Fibroblast of skin of left biceps (primary cell): ENCODE data around the gene IKBKG.
"Not testable (repeated sequence)": the region's sequence is repeated elsewhere in the genome, so short reads cannot be mapped to it uniquely, and the experiment has no call there.

ENCODE experiments used
- DNase-seq, 2 experiments: peaks; one replicate each; pipeline ENCODE4 v3.0.0-alpha.2; 2013; ENCODE audit warnings: low read depth in 2 of 2

IKBKG gene

GRCh38 chrX:154526901-154527675, 20.3 kb upstream of the IKBKG start:
- peak; percentile 40 to 42 for DNase-seq

DNA sequence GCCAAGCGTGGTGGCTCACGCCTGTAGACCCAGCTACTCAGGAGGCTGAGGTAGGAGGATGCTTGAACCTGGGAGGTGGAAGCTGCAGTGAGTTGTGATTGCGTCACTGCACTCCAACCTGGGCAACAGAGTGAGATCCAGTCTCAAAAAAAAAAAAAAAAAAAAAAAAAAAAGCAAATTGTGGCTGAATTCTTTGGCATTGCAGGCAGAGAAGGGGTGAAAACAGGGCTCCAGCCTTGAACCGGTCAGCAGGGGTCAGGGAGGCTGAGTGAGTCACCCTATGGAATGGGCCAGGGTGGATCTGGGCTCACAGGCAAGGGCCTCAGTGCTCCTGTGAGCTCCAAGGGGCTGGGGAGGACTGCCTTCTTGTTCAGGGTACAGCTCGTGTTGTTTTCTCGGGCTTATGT, 18.2 kb upstream of the IKBKG start:
- DNase-seq, result no peak

- DNase-seq, result no peak
Measured at GRCh38 chrX:154530286-154530685, 17.1 kb upstream of the IKBKG start.

DNA sequence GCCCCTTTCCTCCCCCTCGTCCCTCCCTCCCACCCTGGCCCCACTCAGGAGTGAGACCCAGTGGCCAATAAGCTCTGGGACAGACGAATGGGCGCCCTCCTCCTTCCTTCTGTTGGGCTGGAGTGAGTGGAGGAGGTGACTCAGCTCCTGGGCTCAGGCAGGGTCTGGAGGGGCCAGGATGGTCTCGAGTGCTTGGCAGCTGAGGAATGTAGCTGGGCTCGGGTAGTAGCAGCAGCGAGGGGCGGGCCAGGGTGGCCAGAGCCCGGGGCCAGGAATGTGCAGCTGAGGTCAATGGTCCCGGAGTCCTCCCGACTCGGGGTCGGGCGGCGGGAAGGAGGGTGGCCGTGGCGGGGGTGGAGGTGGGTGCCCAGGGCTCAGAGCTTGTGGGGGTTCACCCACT, 15.8 kb upstream of the IKBKG start:
- DNase-seq, result no peak

DNA sequence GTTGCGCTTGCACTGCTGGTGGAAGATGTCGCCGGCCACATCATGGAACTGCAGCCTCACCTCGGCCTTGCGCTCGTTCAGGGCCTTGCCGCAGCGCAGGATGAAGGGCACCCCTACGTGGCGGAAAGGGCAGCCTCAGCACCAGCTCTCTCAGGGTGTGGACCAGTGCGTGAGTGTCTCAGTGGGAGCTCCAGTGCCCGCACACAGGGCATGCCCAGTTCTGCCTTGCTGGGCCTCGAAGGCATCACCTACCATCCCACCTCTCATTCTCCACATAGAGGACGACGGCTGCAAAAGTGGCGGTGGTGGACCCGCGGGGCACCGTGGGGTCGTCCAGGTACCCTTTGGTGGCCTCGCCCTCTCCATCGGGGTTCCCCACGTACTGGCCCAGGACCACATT, 14.7 kb upstream of the IKBKG start:
- no peak for DNase-seq

- peak; percentile 33 to 47 for DNase-seq
Measured at GRCh38 chrX:154534526-154535322, 12.7 kb upstream of the IKBKG start.

DNA sequence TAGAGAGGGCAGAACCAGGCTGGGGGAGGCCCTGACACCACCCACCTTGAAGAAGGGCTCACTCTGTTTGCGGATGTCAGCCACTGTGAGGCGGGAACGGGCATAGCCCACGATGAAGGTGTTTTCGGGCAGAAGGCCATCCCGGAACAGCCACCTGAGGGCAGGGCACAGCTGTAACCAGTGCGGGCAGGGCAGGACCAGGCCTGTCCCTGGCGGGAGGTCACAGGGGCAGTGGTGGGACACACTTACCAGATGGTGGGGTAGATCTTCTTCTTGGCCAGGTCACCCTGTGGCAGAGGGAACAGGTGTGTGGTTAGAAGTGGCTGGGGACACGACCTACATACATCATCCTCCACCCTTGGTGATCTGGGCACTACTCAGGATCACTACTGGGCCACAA, 11.5 kb upstream of the IKBKG start:
- no peak for DNase-seq

GRCh38 chrX:154539077-154539476, 8.3 kb upstream of the IKBKG start:
- DNase-seq, result no peak

DNA sequence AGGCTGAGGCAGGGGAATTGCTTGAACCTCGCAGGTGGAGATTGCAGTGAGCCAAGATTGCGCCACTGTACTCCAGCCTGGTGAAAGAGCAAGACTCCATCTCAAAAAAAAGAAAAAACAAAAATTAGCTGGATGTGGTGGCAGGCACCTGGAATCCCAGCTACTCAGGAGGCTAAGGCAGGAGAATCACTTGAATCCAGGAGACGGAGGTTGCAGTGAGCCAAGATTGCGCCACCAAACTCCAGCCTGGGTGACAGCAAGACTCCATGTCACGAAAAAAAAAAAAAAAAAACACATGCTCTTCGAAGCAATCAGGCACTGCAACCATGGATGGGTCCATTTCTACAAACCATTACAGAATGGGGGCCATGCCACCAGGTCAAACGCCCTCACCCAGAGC, 7.1 kb upstream of the IKBKG start:
- DNase-seq, result not testable (repeated sequence)

DNA sequence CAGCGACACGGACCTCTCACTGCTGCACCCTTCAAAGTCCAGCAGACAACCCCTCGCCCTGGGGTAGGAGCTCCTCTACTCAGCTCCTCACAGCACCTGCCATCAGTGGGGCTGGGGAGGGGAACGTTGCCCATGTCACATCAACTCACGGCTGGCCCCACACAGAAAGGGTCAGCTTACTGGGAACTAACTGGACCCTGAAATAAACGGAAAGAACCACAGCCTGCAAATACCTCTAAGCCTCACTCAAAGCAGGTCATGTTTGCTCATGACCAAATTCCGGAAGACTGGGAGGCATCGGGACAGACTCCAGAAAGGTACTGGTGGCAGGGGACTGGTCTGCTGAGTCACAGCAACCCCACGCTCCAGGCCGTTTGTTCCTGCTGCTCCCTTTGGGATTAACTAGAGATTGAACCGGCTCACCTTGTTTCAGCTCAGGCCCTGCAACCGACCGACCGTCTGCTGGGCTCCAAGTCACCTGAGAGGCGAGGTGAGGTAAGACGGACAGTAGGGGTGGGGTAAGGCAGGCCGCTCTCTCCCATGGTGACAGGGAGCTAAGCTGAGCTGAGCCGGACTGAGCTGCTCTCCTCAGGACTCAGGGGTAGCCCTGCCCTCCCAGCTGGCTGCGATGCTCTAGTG, 6.4 kb upstream of the IKBKG start:
- DNase-seq, result no peak

- DNase-seq, result no peak
Measured at GRCh38 chrX:154541589-154541895, 5.9 kb upstream of the IKBKG start.

- DNase-seq, result peak; percentile 80 to 82
Measured at GRCh38 chrX:154541896-154542722, 5.3 kb upstream of the IKBKG start.

GRCh38 chrX:154542723-154543424, 4.5 kb upstream of the IKBKG start:
- no peak for DNase-seq

DNA sequence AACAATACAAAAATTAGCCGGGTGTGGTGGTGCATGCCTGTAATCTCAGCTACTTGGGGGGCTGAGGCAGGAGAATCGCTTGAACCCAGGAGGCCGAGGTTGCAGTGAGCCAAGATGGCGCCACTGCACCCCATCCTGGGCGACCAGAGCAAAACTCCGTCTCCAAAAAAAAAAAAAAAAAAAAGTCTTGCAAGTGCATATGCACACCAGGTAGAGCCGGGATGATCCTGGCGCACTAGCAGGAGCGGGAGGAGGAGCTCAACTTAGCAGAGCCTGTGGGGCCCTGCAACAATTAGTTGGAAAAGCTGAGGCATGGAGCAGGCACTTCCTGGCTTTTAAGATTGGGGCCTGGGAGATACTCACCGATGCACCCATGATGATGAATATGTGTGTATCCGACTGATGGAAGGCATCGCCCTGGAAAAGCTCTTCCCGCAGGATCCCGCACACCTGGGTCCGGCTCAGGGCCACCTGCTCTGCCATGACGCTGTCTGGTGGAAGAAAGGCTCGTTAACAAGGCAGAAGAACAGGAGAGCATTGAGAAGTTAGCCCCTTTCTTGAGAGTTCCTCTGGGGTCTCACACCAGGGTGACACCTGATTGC, 1.6 kb upstream of the IKBKG start:
- DNase-seq, result no peak

- peak; percentile 21 to 35 for DNase-seq
Measured at GRCh38 chrX:154546354-154547244, 821 bp upstream of the IKBKG start, which contains the start of gene G6PD. Gene G6PD (minus strand): TSS chrX:154546846. CDS start chrX:154546155, 691 bp downstream.

DNA sequence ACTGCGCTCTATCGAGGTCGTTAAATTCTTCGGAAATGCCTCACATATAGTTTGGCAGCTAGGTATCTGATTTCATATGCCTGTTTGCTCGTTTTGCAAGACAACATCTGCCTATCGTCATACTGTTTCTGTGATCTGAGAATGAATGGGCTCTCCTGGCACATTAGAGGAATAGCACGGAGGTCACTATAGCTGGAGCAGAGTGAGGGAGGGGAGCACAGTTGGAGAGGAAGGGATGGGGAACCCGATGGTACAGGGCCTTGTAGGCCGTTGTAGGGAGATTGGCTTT, 552 bp downstream of the IKBKG start:
- no peak for DNase-seq

DNA sequence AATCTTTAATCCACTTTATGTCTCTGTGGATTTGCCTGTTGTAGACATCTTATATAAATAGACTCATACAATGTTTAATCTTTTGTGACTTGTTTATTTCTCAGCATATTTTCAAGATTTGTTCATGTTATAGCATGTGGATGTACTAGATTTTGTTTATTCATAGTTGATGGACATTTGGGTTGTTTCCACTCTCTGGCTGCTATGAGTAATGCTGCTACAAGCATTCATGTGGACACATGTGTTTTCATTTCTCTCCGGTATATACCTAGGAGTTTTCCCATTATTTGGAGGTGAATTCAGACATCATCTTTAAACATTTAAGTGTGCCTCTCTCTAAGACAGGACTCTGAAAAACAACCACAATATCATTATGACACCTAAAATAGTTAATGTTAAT, 2.3 kb downstream of the IKBKG start:
- DNase-seq, result no peak

GRCh38 chrX:154552112-154552806, 4.8 kb downstream of the IKBKG start:
- DNase-seq, result not testable (repeated sequence)

DNA sequence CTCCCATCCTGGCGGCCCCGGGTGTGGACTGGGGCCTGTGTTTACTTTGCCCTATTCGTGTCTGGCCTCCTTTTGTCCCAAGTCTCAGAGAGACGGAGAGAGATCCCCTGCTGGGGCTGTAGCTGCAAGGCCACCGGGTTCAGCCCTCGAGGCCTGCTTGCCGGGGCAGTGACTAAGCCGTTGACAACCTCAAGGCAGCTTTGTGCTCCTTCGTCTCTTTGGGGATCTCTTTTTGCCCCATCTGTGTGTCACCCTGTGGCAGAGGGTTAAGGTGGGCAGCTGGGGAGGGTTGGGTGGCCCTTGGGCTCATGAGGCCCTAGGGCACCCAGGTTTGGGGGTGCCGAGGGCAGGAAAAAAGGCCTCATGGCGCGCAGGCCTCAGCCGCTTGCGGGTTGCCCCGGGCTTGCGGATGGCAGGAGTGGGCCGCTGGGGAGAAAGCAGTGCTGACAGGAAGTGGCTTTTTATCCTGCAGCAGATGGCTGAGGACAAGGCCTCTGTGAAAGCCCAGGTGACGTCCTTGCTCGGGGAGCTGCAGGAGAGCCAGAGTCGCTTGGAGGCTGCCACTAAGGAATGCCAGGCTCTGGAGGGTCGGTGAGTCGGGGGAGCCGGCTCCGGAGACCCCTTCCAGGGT, 10.8 kb downstream of the IKBKG start:
- DNase-seq, result not testable (repeated sequence)
